ENCODE results near the gene NTRK3. TPM values are rescaled to one million over a fixed set of nuclear protein-coding genes. Genes with fewer than 3 reads are reported as not detected.

The NTRK3 gene
- total and polyA plus RNA-seq, 2 of the 8 experiments (the other 6 are each of a cell fraction or from before 2014, with no cell fraction given): 4.5 to 6.8 TPM

DNA sequence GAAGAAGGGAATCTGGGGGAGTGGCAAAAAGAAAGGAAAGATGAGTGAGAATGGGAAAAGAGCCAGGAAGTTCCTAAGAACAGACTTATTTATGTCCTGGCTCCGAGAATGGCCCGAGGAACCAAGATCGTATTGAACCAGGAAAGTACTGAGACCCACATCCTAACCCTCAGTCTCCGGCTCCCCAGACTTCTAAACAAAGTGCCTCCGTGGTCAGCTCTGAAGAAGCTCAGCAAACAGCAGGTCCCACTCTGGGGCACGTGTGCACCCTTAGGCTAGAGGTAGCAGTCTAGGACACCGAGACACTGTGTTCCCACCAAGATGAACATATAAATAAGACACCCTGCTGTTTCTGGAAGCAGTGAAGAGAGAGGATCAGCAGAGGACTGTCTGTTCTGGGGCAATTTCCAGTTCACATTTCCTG lies 307.4 kb downstream of the NTRK3 start:
- Histone ChIP-seq H4K91ac (replicated peaks; ENCODE audit: insufficient read length, low read length) (no peak overlapping the region), H3K18ac (ENCODE audit: extremely low read depth, low read length) (no peak overlapping the region), H2BK120ac (replicated peaks; ENCODE audit: low read depth, low read length) (no peak overlapping the region), H3K4me3 (ENCODE audit: extremely low read depth in 1 of 4, insufficient read depth in 2 of 4, low read depth in 3 of 4, low read length in 4 of 4) (no peak overlapping the region), H2BK15ac (ENCODE audit: low read length) (no peak overlapping the region), H2AFZ (ENCODE audit: low read length) (no peak overlapping the region), H3K4me1 (replicated peaks in 1 of 4; ENCODE audit: control insufficient read depth in 3 of 4, insufficient read depth in 4 of 4, low read length in 3 of 4) (no peaks in the 10 kb centered on the region), H3K4ac (replicated peaks; ENCODE audit: insufficient read length, low read depth, low read length) (no peak overlapping the region), H3K27me3 (replicated peaks in 1 of 4; ENCODE audit: control insufficient read depth in 3 of 4, extremely low read depth in 1 of 4, insufficient read depth in 3 of 4, low read length in 3 of 4) (no peaks in the 10 kb centered on the region), H3K9ac (replicated peaks in 1 of 4; ENCODE audit: extremely low read depth in 1 of 4, low read depth in 3 of 4, low read length in 3 of 4) (no peak overlapping the region), H3K4me2 (ENCODE audit: insufficient read depth in 1 of 2, low read depth in 2 of 2, low read length in 2 of 2) (no peak overlapping the region), H3K23me2 (ENCODE audit: low read depth, low read length) (no peaks in the 10 kb centered on the region), H3K56ac (replicated peaks; ENCODE audit: insufficient read length, low read depth, low read length) (no peak overlapping the region), H4K20me1 (replicated peaks in 1 of 2; ENCODE audit: control insufficient read depth in 1 of 2, insufficient read depth in 2 of 2, low read length in 2 of 2) (no peaks in the 10 kb centered on the region), H3K9me3 (ENCODE audit: insufficient read depth in 2 of 2, low read depth in 1 of 2, low read length in 1 of 2) (no peaks in the 10 kb centered on the region), H3K79me1 (ENCODE audit: low read depth, low read length) (no peaks in the 10 kb centered on the region), H4K5ac (ENCODE audit: insufficient read length, low read depth, low read length) (no peak overlapping the region), H4K8ac (ENCODE audit: extremely low read depth, insufficient read depth, low read length) (no peak overlapping the region), H2AK5ac (ENCODE audit: low read depth, low read length) (no peak overlapping the region), H3K23ac (ENCODE audit: insufficient read length) (no peak overlapping the region), H3K79me2 (ENCODE audit: control insufficient read depth in 1 of 2, insufficient read depth in 2 of 2, low read length in 2 of 2) (no peaks in the 10 kb centered on the region), H2BK20ac (ENCODE audit: low read length) (no peak overlapping the region), H3K36me3 (ENCODE audit: control insufficient read depth in 2 of 4, insufficient read depth in 4 of 4, low read length in 3 of 4) (no peaks in the 10 kb centered on the region), H2BK5ac (ENCODE audit: low read depth, low read length) (no peak overlapping the region), H3K14ac (ENCODE audit: insufficient read length) (no peak overlapping the region), H3K27ac (ENCODE audit: low read depth, low read length) (no peak overlapping the region), H2BK12ac (ENCODE audit: low read depth, low read length) (no peak overlapping the region)
- ChIA-PET CTCF (ENCODE audit: partially characterized antibody) (interaction anchor here (0.8 kb wide), 1 partner anchor 37 kb away, joined by 3 read pairs; no protein-coding TSS in a partner anchor), POLR2A (ENCODE audit: partially characterized antibody) (no interaction called here)
- 90% methylated on average over 7 of the region's 7 CpGs; no CpG with 5 or more reads in 1 of the 2 experiments for WGBS, 2 experiments (ENCODE audit: extremely low coverage in 1 of 2, insufficient coverage in 1 of 2, insufficient read length in 1 of 2, insufficient replicate concordance in 2 of 2, low coverage in 1 of 2, low lambda C conversion rate in 2 of 2, missing lambda C conversion rate in 1 of 2)
- no peak for FAIRE-seq
- DNase-seq (ENCODE audit: low read depth in 1 of 2, low spot score in 2 of 2): no peak
- TF ChIP-seq RXRA (IDR thresholded peaks at IDR 0.05; ENCODE audit: insufficient read depth, low read depth, low read length) (no peak), TCF12 (IDR thresholded peaks at IDR 0.05; ENCODE audit: low read depth, low read length) (no peak), RNF2 (IDR thresholded peaks at IDR 0.05; ENCODE audit: borderline replicate concordance, low read depth, low read length, missing control alignments, poor library complexity, severe bottlenecking) (no peak), POLR2AphosphoS5 (IDR thresholded peaks at IDR 0.05; ENCODE audit: low read depth, low read length) (no peak), EZH2 (IDR thresholded peaks at IDR 0.05; ENCODE audit: low read depth, low read length, severe bottlenecking) (no peak), TBP (IDR thresholded peaks at IDR 0.05; ENCODE audit: low read depth, low read length) (no peak), POLR2A (IDR thresholded peaks at IDR 0.05; ENCODE audit: control extremely low read depth in 1 of 2, low read depth in 2 of 2, low read length in 2 of 2) (no peak), NRF1 (IDR thresholded peaks at IDR 0.05; ENCODE audit: low read depth, low read length) (no peak), SP1 (IDR thresholded peaks at IDR 0.05; ENCODE audit: low read depth, low read length) (no peak), SP4 (IDR thresholded peaks at IDR 0.05; ENCODE audit: low read length) (no peak), RBBP5 (IDR thresholded peaks at IDR 0.05; ENCODE audit: borderline replicate concordance, low read depth, low read length) (no peak), GABPA (IDR thresholded peaks at IDR 0.05; ENCODE audit: borderline replicate concordance, insufficient read depth, low read length) (no peak), PHF8 (conservative IDR thresholded peaks at IDR 0.05; ENCODE audit: low read depth, low read length) (no peak), KDM1A (IDR thresholded peaks at IDR 0.05; ENCODE audit: borderline replicate concordance, low read length) (no peak), HDAC2 (IDR thresholded peaks at IDR 0.05; ENCODE audit: borderline replicate concordance in 1 of 2, low read depth in 2 of 2, low read length in 2 of 2) (no peak)
